ENCODE data around the gene OR1E1. TPM values are rescaled to one million over a fixed set of nuclear protein-coding genes. Genes with fewer than 3 reads are reported as not detected.
"Not testable (repeated sequence)": the region's sequence is repeated elsewhere in the genome, so short reads cannot be mapped to it uniquely, and the experiment has no call there.

Gene OR1E1, protein sequence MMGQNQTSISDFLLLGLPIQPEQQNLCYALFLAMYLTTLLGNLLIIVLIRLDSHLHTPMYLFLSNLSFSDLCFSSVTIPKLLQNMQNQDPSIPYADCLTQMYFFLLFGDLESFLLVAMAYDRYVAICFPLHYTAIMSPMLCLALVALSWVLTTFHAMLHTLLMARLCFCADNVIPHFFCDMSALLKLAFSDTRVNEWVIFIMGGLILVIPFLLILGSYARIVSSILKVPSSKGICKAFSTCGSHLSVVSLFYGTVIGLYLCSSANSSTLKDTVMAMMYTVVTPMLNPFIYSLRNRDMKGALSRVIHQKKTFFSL
- total RNA-seq (ENCODE audit: low replicate concordance), result not detected in 2 replicates

DNA sequence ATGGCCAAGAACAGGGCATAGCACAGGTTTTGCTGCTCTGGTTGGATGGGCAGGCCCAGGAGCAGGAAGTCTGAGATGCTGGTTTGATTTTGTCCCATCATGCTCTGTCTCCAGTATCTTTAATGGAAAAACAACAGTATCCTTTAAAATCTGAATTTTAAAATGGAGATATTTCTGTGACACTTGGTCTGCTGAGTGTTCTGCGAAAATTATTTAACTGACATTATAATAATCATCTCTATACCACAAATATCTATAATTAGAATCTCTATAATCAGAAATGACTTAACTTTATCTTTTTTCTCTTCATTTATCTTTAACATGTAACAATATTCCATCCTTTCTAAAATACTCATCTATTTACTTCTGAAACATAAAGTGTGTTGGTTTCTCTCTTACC lies at the start of gene OR1E1:
TSS of gene OR1E1 (minus strand) at position 101 of the 400 bp plus-strand sequence. CDS start at position 101, 0 bp downstream.
- no peak for TF ChIP-seq CTCF (IDR thresholded peaks at IDR 0.05; ENCODE audit: insufficient read depth, low read length)
- DNase-seq (ENCODE audit: low read depth), result no peak
- H3K4me3 ChIP-seq (ENCODE audit: low read depth, low read length), result no peak within 1 kb of the TSS

DNA sequence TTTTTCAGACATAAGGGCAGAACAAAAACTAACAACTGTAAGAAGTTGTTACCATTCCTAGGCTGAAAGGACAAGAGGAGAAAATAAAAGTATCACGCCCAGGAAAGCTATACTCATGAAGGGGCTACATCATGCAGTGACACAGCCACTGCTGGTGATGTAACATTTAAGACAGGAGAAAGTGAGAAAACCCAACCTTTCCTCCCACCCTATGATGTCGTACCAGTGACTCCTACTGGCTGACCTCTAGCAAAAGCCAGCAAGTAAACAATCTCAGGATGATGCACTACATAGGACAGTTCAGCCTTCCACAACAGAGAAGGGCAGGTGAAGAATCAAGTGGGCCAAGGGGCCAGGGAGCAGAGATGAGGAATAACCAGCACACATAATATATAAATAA lies 49.4 kb upstream of the OR1E1 start:
- DNase-seq (ENCODE audit: low read depth), result no peak
- H3K4me3 ChIP-seq (ENCODE audit: low read depth, low read length), result no peak overlapping the region
- no peak for TF ChIP-seq CTCF (IDR thresholded peaks at IDR 0.05; ENCODE audit: insufficient read depth, low read length)

GRCh38 chr17:3440451-3440850 lies 42.2 kb upstream of the OR1E1 start:
- DNase-seq (ENCODE audit: low read depth), result no peak
- no peak for TF ChIP-seq CTCF (IDR thresholded peaks at IDR 0.05; ENCODE audit: insufficient read depth, low read length)
- H3K4me3 ChIP-seq (ENCODE audit: low read depth, low read length), result no peak overlapping the region

DNA sequence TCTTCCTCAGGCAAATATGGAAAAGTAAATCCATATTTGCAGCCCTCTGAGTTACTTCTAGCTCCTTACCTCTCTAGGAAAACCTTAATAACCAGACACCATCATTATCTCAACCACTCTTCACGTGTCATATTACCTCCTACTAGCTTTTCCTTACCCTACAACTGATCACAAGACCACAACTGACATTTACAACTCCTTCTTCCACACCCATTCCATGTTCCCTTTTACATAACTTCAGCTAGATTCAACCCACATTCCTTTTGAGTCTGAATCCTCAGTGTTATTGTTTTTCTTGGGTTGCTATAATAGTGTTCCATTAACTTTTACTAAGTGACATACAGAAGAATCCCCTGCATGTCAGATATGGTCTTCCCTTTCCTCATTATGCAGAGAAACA lies 40.2 kb upstream of the OR1E1 start:
- no peak for TF ChIP-seq CTCF (IDR thresholded peaks at IDR 0.05; ENCODE audit: insufficient read depth, low read length)
- no peak overlapping the region for H3K4me3 ChIP-seq (ENCODE audit: low read depth, low read length)
- no peak for DNase-seq (ENCODE audit: low read depth)

DNA sequence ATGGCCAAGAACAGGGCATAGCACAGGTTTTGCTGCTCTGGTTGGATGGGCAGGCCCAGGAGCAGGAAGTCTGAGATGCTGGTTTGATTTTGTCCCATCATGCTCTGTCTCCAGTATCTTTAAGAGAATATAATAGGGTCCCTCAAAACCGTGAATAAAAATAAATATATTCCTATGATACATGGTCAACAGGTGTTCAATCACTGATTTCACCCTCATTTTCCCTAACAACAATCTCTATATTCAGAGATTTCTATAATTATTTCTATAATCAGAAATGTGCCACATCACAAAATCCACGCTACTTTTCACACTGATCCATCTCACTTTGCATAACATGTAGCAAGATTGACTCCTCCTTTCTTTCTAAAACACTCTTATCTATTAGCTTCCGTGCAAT lies 35.5 kb upstream of the OR1E1 start, which contains the start of gene OR1E2:
TSS of gene OR1E2 (minus strand) at position 101 of the 400 bp plus-strand sequence. CDS start at position 101, 0 bp downstream.
- no peak for TF ChIP-seq CTCF (IDR thresholded peaks at IDR 0.05; ENCODE audit: insufficient read depth, low read length)
- DNase-seq (ENCODE audit: low read depth), result no peak
- no peak within 1 kb of the TSS for H3K4me3 ChIP-seq (ENCODE audit: low read depth, low read length)

GRCh38 chr17:3433215-3433614 lies 35.0 kb upstream of the OR1E1 start:
- not testable (repeated sequence) for H3K4me3 ChIP-seq (ENCODE audit: low read depth, low read length); DNase-seq (ENCODE audit: low read depth)

GRCh38 chr17:3418222-3418621 lies 20.0 kb upstream of the OR1E1 start:
- DNase-seq (ENCODE audit: low read depth), result no peak
- no peak overlapping the region for H3K4me3 ChIP-seq (ENCODE audit: low read depth, low read length)
- no peak for TF ChIP-seq CTCF (IDR thresholded peaks at IDR 0.05; ENCODE audit: insufficient read depth, low read length)
